K562 (cell line): ENCODE results near the gene ZBTB22. TPM values are rescaled to one million over a fixed set of nuclear protein-coding genes. Genes with fewer than 3 reads are reported as not detected.
A peak's percentile ranks its signal among the peaks of the same experiment; 100 is the strongest.

Experiments used
- ATAC-seq: fragments of 200-7000 bp; cut with Tn5 transposase; 3 replicates; pipeline ENCODE4 v1.9.1; 2020; ENCODE audit warnings: moderate library complexity
- BruUV-seq: library from RNA; stranded (reverse); fragments of 400-500 nt; replicated peaks from 2 replicates; lab custom pipeline; 2021; lab: Mats Ljungman, UMichigan
- CTCF ChIA-PET: fragments of 300-600 bp; formaldehyde crosslinking; extraction: SDS; loops from one replicate; lab custom pipeline; 2021; ENCODE audit warnings: low intra/inter-chr PET ratio; lab: Yijun Ruan, JAX
- POLR2A ChIA-PET: fragments of 300-600, 350-650 bp; sonication (Branson Sonifier 250); formaldehyde crosslinking; extraction: SDS; loops from one replicate; lab custom pipeline; 2021; ENCODE audit warnings: antibody characterized with exemption, inconsistent platforms; lab: Yijun Ruan, JAX
- DNase-seq, 4 experiments: peaks; one replicate each; pipeline versions ENCODE4 v3.0.0 to v3.0.0-alpha.2; 2011 to 2018; ENCODE audit warnings: low spot score in 3 of 4, mixed read lengths in 3 of 4; ENCODE audit errors: extremely low read depth in 1 of 4
- FAIRE-seq: peaks from 2 replicates; lab custom pipeline; 2011; peaks lifted over from hg19 to GRCh38; lab: Jason Lieb, UNC
- H2AFZ ChIP-seq: 2 replicates; pipeline ENCODE4 v1.6.0; 2011; ENCODE audit warnings: low read depth, low read length, control low read depth, inconsistent platforms
- H3K27ac ChIP-seq: fragments of 200-600 bp; 3 replicates; pipeline ENCODE4 v1.8.0; 2011; ENCODE audit warnings: low read depth, mild to moderate bottlenecking, control low read depth, inconsistent platforms, low read length, moderate library complexity, mixed read lengths; ENCODE audit errors: extremely low read depth
- H3K27me3 ChIP-seq, 2 experiments: fragments of 300-600 bp in 1 of 2; 2 replicates in 1 of 2; 3 replicates in 1 of 2; pipeline versions ENCODE4 v1.6.0 to v1.8.0; 2011; ENCODE audit warnings: inconsistent platforms in 2 of 2, low read length in 2 of 2, mild to moderate bottlenecking in 1 of 2, mixed read lengths in 1 of 2, moderate library complexity in 1 of 2; ENCODE audit not compliant: control insufficient read depth in 2 of 2, insufficient read depth in 2 of 2
- H3K36me3 ChIP-seq: fragments of 300-600 bp; 3 replicates; pipeline ENCODE4 v1.8.0; 2011; ENCODE audit warnings: mild to moderate bottlenecking, low read length, inconsistent platforms; ENCODE audit not compliant: control insufficient read depth, insufficient read depth
- H3K4me1 ChIP-seq, 2 experiments: fragments of 200-600 bp in 1 of 2; replicated peaks in 1 of 2; 2 replicates in 1 of 2; 3 replicates in 1 of 2; pipeline versions ENCODE4 v1.5.1 to v1.8.0; 2011; ENCODE audit warnings: inconsistent platforms in 2 of 2, low read length in 2 of 2, mild to moderate bottlenecking in 1 of 2, mixed read lengths in 1 of 2, moderate library complexity in 1 of 2; ENCODE audit not compliant: control insufficient read depth in 2 of 2, insufficient read depth in 2 of 2
- H3K4me2 ChIP-seq: 2 replicates; pipeline ENCODE4 v1.6.1; 2011; ENCODE audit warnings: low read length, control low read depth, inconsistent platforms, mixed read lengths; ENCODE audit not compliant: insufficient read depth
- H3K4me3 ChIP-seq: fragments of 200-600 bp; sonication (generic), shearing (Covaris generic); 2 replicates; pipeline ENCODE4 v1.5.1; 2016; ENCODE audit warnings: control low read depth, inconsistent platforms
- H3K79me2 ChIP-seq: fragments of 200-600 bp; 3 replicates; pipeline ENCODE4 v1.8.0; 2011; ENCODE audit warnings: low read length, inconsistent platforms; ENCODE audit not compliant: control insufficient read depth, insufficient read depth
- H3K9ac ChIP-seq, 2 experiments: 2 replicates each; pipeline versions ENCODE4 v1.6.0 to v1.6.1; 2011; ENCODE audit warnings: low read depth in 2 of 2, low read length in 2 of 2, control low read depth in 1 of 2, inconsistent platforms in 1 of 2, mild to moderate bottlenecking in 1 of 2, mixed read lengths in 1 of 2; ENCODE audit not compliant: insufficient read depth in 1 of 2
- H3K9me1 ChIP-seq: one replicate; pipeline ENCODE4 v1.6.0; 2011; ENCODE audit warnings: inconsistent platforms, mild to moderate bottlenecking, low read length, moderate library complexity; ENCODE audit not compliant: control insufficient read depth, insufficient read depth
- H3K9me3 ChIP-seq: replicated peaks from 2 replicates; pipeline ENCODE4 v1.5.1; 2011; ENCODE audit warnings: low read depth, low read length, inconsistent platforms; ENCODE audit not compliant: control insufficient read depth, insufficient read depth
- H4K20me1 ChIP-seq: replicated peaks from 2 replicates; pipeline ENCODE4 v1.6.1; 2011; ENCODE audit warnings: low read length, inconsistent platforms, mixed read lengths; ENCODE audit not compliant: control insufficient read depth, insufficient read depth
- CREBBP ChIP-seq: IDR thresholded peaks from one replicate; pipeline ENCODE4 v1.6.1; 2012; ENCODE audit warnings: low read depth, mild to moderate bottlenecking, control low read depth, inconsistent platforms, low read length
- ETV6 ChIP-seq, 3 experiments: fragments of 150-350 bp in 1 of 3; sonication (generic) in 1 of 3; formaldehyde crosslinking in 1 of 3; IDR thresholded peaks; 2 replicates each; pipeline versions ENCODE4 v1.6.1 to v1.8.0; 2014 to 2022; ENCODE audit warnings: borderline replicate concordance in 2 of 3, low read depth in 2 of 3, antibody characterized with exemption in 1 of 3, low read length in 1 of 3, mild to moderate bottlenecking in 1 of 3, missing genetic modification reagents in 1 of 3
- FOXA1 ChIP-seq: fragments of 450-650 bp; IDR thresholded peaks from 2 replicates; pipeline ENCODE4 v1.6.1; 2016; ENCODE audit warnings: mild to moderate bottlenecking, borderline replicate concordance
- KDM2B ChIP-seq: fragments of 250-450 bp; sonication (Bioruptor Pico); IDR thresholded peaks from 2 replicates; pipeline ENCODE4 v1.8.0; 2021; ENCODE audit warnings: mild to moderate bottlenecking, moderate library complexity
- LARP7 ChIP-seq: fragments of 450-650 bp; IDR thresholded peaks from 2 replicates; pipeline ENCODE4 v1.6.1; 2016
- MIER1 ChIP-seq: fragments of 450-650 bp; IDR thresholded peaks from 2 replicates; pipeline ENCODE4 v1.6.1; 2016; ENCODE audit warnings: antibody characterized with exemption, mild to moderate bottlenecking, low read depth
- MXI1 ChIP-seq: IDR thresholded peaks from 2 replicates; pipeline ENCODE4 v1.6.1; 2011; ENCODE audit warnings: low read depth, mild to moderate bottlenecking, improper control_type of control experiment, low read length
- NCOA2 ChIP-seq, 2 experiments: fragments of 450-650 bp; IDR thresholded peaks; 2 replicates each; pipeline ENCODE4 v1.6.1; 2018; ENCODE audit warnings: mild to moderate bottlenecking in 2 of 2, moderate library complexity in 1 of 2; ENCODE audit not compliant: partially characterized antibody in 2 of 2
- NFXL1 ChIP-seq: fragments of 450-650 bp; formaldehyde crosslinking; IDR thresholded peaks from 2 replicates; pipeline ENCODE4 v1.4.0; 2021; ENCODE audit warnings: mild to moderate bottlenecking
- RBFOX2 ChIP-seq: fragments of 200-400 bp; formaldehyde crosslinking; IDR thresholded peaks from 2 replicates; pipeline ENCODE4 v1.6.1; 2017; ENCODE audit warnings: low read depth, mild to moderate bottlenecking, low read length, moderate library complexity
- SP2 ChIP-seq: IDR thresholded peaks from 2 replicates; pipeline ENCODE4 v1.6.1; 2011; ENCODE audit warnings: mild to moderate bottlenecking, low read depth, low read length, moderate library complexity; ENCODE audit not compliant: poor library complexity, severe bottlenecking; ENCODE audit errors: extremely low read depth
- ZNF277 ChIP-seq: fragments of 250-450 bp; sonication (Bioruptor Pico); IDR thresholded peaks from 2 replicates; pipeline ENCODE4 v1.8.0; 2022; ENCODE audit warnings: inconsistent platforms, mild to moderate bottlenecking, moderate library complexity, borderline replicate concordance
- ZNF707 ChIP-seq: fragments of 250-450 bp; sonication (Bioruptor Pico); conservative IDR thresholded peaks from 2 replicates; pipeline ENCODE4 v1.8.0; 2022; ENCODE audit warnings: inconsistent platforms, mild to moderate bottlenecking, moderate library complexity
- ZNF778 ChIP-seq: fragments of 450-650 bp; formaldehyde crosslinking; IDR thresholded peaks from 2 replicates; pipeline ENCODE4 v1.4.0; 2020; ENCODE audit warnings: mild to moderate bottlenecking, moderate library complexity
- WGBS: fragments of 100-300 bp; shearing (Covaris generic); methylation state at CpG from one replicate; pipeline ENCODE4 v1.1.6; 2016; ENCODE audit warnings: low coverage, mixed read lengths; ENCODE audit not compliant: insufficient coverage; ENCODE audit errors: missing lambda C conversion rate; 5-methylcytosine and 5-hydroxymethylcytosine counted together
- in situ Hi-C: fragments of 300-500 bp; cut with MboI; formaldehyde crosslinking; loops from 4 replicates; pipeline ENCODE4 v1.15.0; 2018; ENCODE audit warnings: inconsistent platforms, mixed read lengths
- intact Hi-C: fragments of 100-400 bp; cut with micrococcal nuclease; formaldehyde crosslinking; loops from 2 replicates; pipeline ENCODE4 v1.14.2; 2022
- polyA plus RNA-seq, 8 experiments: library from polyadenylated mRNA; depleted of rRNA in 4 of 8; stranded (reverse) in 5 of 8; unstranded in 3 of 8; fragments of >200 nt; fragmentation: Nextera tagmentation in 2 of 8; fragmentation: Illumina TruSeq in 1 of 8; extraction: Ambion mirVana in 2 of 8; extraction: Trizol in 1 of 8; gene quantifications; 2 replicates each; pipeline versions ENCODE4 v1.2.1 to v1.2.3, GENCODE V29; 2011 to 2014; ENCODE audit warnings: inconsistent platforms in 1 of 8, missing spikeins in 1 of 8
- total RNA-seq, 7 experiments: library from RNA; depleted of rRNA in 6 of 7; stranded (reverse); fragments of >200 nt in 6 of 7; fragmentation: Illumina TruSeq in 2 of 7; extraction: Trizol in 2 of 7; gene quantifications; 2 replicates each; pipeline versions ENCODE4 v1.2.1 to v1.2.3, GENCODE V29; 2011 to 2021; ENCODE audit warnings: low replicate concordance in 1 of 7
- TF ChIP-seq, protein P1 (sequence below): fragments of 450-650 bp; IDR thresholded peaks from 2 replicates; pipeline ENCODE4 v1.6.1; 2016
- TF ChIP-seq, protein P2 (sequence below): fragments of 250-450 bp; sonication (Bioruptor Pico); IDR thresholded peaks from 2 replicates; pipeline ENCODE4 v1.8.0; 2021; ENCODE audit warnings: borderline replicate concordance, mild to moderate bottlenecking, moderate library complexity; ENCODE audit not compliant: poor library complexity, severe bottlenecking
- TF ChIP-seq, protein P3 (sequence below): fragments of 250-450 bp; sonication (Bioruptor Pico); IDR thresholded peaks from 2 replicates; pipeline ENCODE4 v1.5.1; 2021; ENCODE audit warnings: mild to moderate bottlenecking

Gene ZBTB22
- total and polyA plus RNA-seq, 9 of the 15 experiments (the other 6 are each of a cell fraction or from before 2014, with no cell fraction given) = 0.21 to 11.9 (median 7.1) TPM

DNA sequence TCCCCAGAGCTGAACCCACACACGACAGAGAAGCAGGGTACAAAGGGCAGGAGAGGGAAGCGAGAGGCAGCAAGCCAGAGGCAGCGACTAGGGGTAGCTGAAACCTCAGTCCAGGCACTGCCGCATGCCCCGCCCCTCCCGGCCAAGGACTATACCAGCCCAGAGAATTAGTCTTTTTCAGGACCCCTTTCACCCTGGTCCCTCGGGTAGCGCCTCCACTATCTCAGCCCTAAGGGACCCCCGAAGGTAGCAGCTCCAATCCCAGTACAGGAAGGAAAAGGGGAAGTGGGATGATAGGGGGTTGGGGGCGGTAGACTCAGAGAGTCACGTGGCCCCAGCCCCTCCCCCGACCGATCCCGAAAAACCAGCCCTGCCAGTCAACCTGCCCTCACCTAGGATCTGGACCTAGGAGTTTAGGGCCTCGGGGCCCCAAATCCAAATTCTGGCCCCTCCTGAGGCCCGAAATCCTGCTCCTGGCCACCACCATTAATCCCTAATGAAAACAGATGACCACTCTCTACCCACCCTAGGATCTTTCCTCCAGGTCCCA lies 20.1 kb downstream of the ZBTB22 start:
- peaks cover 11 to 45% of the 10 kb centered on the region in 2 experiments for H3K4me1 ChIP-seq
- no peak for ATAC-seq
- H3K9me1 ChIP-seq = peaks cover 6% of the 10 kb centered on the region
- CTCF ChIA-PET = interaction anchor here (0.5 kb wide), 1 partner anchor 76 kb away, joined by 7 read pairs; no protein-coding TSS in a partner anchor
- 21% methylated on average over 13 of the region's 16 CpGs for WGBS
- DNase-seq = peak; percentile 50 to 64 (median 61)
- no peaks in the 10 kb centered on the region for H3K9me3 ChIP-seq
- H3K4me3 ChIP-seq = peak overlapping the region; percentile 64
- peaks cover 56% of the 10 kb centered on the region for H3K36me3 ChIP-seq
- H3K9ac ChIP-seq = peak overlapping the region; percentile 89 to 94
- in situ Hi-C loops = no loop called here
- FAIRE-seq = no peak
- intact Hi-C loops = loop anchor here (5.0 kb wide), 3 partner anchors 95 to 130 kb away; partner anchors contain the start of genes KIFC1 and PHF1
- H2AFZ ChIP-seq = peak overlapping the region; percentile 22
- H3K27me3 ChIP-seq = no peaks in the 10 kb centered on the region
- POLR2A ChIA-PET = interaction anchor here (0.6 to 3.8 kb wide), 10 partner anchors 8 to 354 kb away, joined by 3 to 20 read pairs (median 3); partner anchors contain the start of genes B3GALT4, PFDN6 and WDR46
- H3K79me2 ChIP-seq = peaks cover 48% of the 10 kb centered on the region
- H4K20me1 ChIP-seq = 0 out of 2 replicates have a peak, but pooled peaks cover 3% of the 10 kb centered on the region
- BruUV-seq = no TSS peak
- H3K27ac ChIP-seq = peak overlapping the region; percentile 94; the same call in 2 of the 3 replicates
- peak overlapping the region; percentile 79 for H3K4me2 ChIP-seq
- TF ChIP-seq KDM2B (no peak), ETV6 (IDR thresholded peaks at IDR 0.05; ENCODE audit: borderline replicate concordance in 1 of 2, low read depth in 2 of 2, low read length in 1 of 2) (no peak), ETV6 (CRISPR knock-in tag; IDR thresholded peaks at IDR 0.05; ENCODE audit: borderline replicate concordance) (no peak), MXI1 (no peak), CREBBP (no peak), RBFOX2 (no peak), ZNF707 (CRISPR knock-in tag) (no peak), ZNF778 (no peak), LARP7 (no peak), ZNF277 (CRISPR knock-in tag) (no peak), NCOA2 (IDR thresholded peaks at IDR 0.05; ENCODE audit: partially characterized antibody in 2 of 2) (no peak), MIER1 (no peak), SP2 (no peak), FOXA1 (no peak), NFXL1 (CRISPR knock-in tag) (no peak)
- TF ChIP-seq, protein P1, sequence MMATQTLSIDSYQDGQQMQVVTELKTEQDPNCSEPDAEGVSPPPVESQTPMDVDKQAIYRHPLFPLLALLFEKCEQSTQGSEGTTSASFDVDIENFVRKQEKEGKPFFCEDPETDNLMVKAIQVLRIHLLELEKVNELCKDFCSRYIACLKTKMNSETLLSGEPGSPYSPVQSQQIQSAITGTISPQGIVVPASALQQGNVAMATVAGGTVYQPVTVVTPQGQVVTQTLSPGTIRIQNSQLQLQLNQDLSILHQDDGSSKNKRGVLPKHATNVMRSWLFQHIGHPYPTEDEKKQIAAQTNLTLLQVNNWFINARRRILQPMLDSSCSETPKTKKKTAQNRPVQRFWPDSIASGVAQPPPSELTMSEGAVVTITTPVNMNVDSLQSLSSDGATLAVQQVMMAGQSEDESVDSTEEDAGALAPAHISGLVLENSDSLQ = peak; percentile 85
- TF ChIP-seq, protein P2, sequence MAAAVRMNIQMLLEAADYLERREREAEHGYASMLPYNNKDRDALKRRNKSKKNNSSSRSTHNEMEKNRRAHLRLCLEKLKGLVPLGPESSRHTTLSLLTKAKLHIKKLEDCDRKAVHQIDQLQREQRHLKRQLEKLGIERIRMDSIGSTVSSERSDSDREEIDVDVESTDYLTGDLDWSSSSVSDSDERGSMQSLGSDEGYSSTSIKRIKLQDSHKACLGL = no peak
- TF ChIP-seq, protein P3, sequence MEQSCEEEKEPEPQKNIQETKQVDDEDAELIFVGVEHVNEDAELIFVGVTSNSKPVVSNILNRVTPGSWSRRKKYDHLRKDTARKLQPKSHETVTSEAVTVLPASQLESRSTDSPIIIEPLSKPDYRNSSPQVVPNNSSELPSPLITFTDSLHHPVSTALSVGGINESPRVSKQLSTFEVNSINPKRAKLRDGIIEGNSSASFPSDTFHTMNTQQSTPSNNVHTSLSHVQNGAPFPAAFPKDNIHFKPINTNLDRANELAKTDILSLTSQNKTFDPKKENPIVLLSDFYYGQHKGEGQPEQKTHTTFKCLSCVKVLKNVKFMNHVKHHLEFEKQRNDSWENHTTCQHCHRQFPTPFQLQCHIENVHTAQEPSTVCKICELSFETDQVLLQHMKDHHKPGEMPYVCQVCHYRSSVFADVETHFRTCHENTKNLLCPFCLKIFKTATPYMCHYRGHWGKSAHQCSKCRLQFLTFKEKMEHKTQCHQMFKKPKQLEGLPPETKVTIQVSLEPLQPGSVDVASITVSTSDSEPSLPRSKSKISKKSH = no peak
